Hepatocyte (in vitro differentiated cells): ENCODE data around the gene GCDH. TPM values are rescaled to one million over a fixed set of nuclear protein-coding genes. Genes with fewer than 3 reads are reported as not detected.

Experiments used
- DNase-seq: peaks from one replicate; pipeline ENCODE4 v3.0.0-alpha.2; 2016; ENCODE audit warnings: low spot score
- H2AFZ ChIP-seq: fragments of 200-600 bp; sonication (generic); 2 replicates; pipeline ENCODE4 v1.6.0; 2016; ENCODE audit warnings: antibody characterized with exemption, mild to moderate bottlenecking
- H3K27ac ChIP-seq: fragments of 200-600 bp; sonication (generic); 2 replicates; pipeline ENCODE4 v1.5.1; 2016; ENCODE audit warnings: mild to moderate bottlenecking
- H3K27me3 ChIP-seq: fragments of 200-600 bp; sonication (generic); 2 replicates; pipeline ENCODE4 v1.6.1; 2016
- H3K36me3 ChIP-seq: fragments of 200-600 bp; sonication (generic); replicated peaks from 2 replicates; pipeline ENCODE4 v1.5.1; 2016; ENCODE audit warnings: low read depth; ENCODE audit not compliant: insufficient read depth
- H3K4me1 ChIP-seq: fragments of 200-600 bp; sonication (generic); 2 replicates; pipeline ENCODE4 v1.5.1; 2016; ENCODE audit warnings: mild to moderate bottlenecking, moderate library complexity; ENCODE audit not compliant: insufficient read depth
- H3K4me2 ChIP-seq: fragments of 200-600 bp; sonication (generic); 2 replicates; pipeline ENCODE4 v1.6.0; 2016
- H3K4me3 ChIP-seq: fragments of 200-600 bp; sonication (generic); 2 replicates; pipeline ENCODE4 v1.5.1; 2016; ENCODE audit warnings: mild to moderate bottlenecking
- H3K79me2 ChIP-seq: fragments of 200-600 bp; sonication (generic); 2 replicates; pipeline ENCODE4 v1.6.0; 2017; ENCODE audit warnings: mild to moderate bottlenecking
- H3K9me2 ChIP-seq: fragments of 200-600 bp; sonication (generic); replicated peaks from 2 replicates; pipeline ENCODE4 v1.6.0; 2017; ENCODE audit warnings: mild to moderate bottlenecking; ENCODE audit not compliant: insufficient read depth
- H3K9me3 ChIP-seq: fragments of 200-600 bp; sonication (generic); 2 replicates; pipeline ENCODE4 v1.5.1; 2016; ENCODE audit warnings: low read depth, mild to moderate bottlenecking
- H4K20me1 ChIP-seq: fragments of 200-600 bp; sonication (generic); 2 replicates; pipeline ENCODE4 v1.6.0; 2016; ENCODE audit warnings: mild to moderate bottlenecking; ENCODE audit not compliant: insufficient read depth, poor library complexity, severe bottlenecking
- EZH2 ChIP-seq: fragments of 200-600 bp; sonication (generic); IDR thresholded peaks from 2 replicates; pipeline ENCODE4 v1.6.1; 2016; ENCODE audit warnings: antibody characterized with exemption, mild to moderate bottlenecking, borderline replicate concordance
- EZH2phosphoT487 ChIP-seq: fragments of 200-600 bp; sonication (generic); IDR thresholded peaks from one replicate; pipeline ENCODE4 v1.6.1; 2018; ENCODE audit warnings: antibody characterized with exemption, mild to moderate bottlenecking, low read depth, moderate library complexity; ENCODE audit not compliant: unreplicated experiment, severe bottlenecking
- WGBS: methylation state at CpG from one replicate; pipeline ENCODE4 v1.1.6; 2016; ENCODE audit warnings: low lambda C conversion rate; ENCODE audit errors: missing lambda C conversion rate; 5-methylcytosine and 5-hydroxymethylcytosine counted together
- polyA plus RNA-seq: library from polyadenylated mRNA; unstranded; fragments of >200 nt; fragmentation: Nextera tagmentation; extraction: Ambion mirVana; gene quantifications from 2 replicates; pipeline ENCODE4 v1.2.1, GENCODE V29; 2016
- total RNA-seq: library from RNA; depleted of rRNA; stranded (reverse); fragments of >200 nt; gene quantifications from 2 replicates; pipeline ENCODE4 v1.2.3, GENCODE V29; 2014
- TF ChIP-seq, protein P1 (sequence below): fragments of 200-600 bp; sonication (generic); IDR thresholded peaks from 2 replicates; pipeline ENCODE4 v1.5.1; 2016; ENCODE audit warnings: antibody characterized with exemption, mild to moderate bottlenecking; ENCODE audit not compliant: poor library complexity

GCDH gene
- total and polyA plus RNA-seq, 2 experiments from 2014 or later, result 23.4 to 31.7 TPM

DNA sequence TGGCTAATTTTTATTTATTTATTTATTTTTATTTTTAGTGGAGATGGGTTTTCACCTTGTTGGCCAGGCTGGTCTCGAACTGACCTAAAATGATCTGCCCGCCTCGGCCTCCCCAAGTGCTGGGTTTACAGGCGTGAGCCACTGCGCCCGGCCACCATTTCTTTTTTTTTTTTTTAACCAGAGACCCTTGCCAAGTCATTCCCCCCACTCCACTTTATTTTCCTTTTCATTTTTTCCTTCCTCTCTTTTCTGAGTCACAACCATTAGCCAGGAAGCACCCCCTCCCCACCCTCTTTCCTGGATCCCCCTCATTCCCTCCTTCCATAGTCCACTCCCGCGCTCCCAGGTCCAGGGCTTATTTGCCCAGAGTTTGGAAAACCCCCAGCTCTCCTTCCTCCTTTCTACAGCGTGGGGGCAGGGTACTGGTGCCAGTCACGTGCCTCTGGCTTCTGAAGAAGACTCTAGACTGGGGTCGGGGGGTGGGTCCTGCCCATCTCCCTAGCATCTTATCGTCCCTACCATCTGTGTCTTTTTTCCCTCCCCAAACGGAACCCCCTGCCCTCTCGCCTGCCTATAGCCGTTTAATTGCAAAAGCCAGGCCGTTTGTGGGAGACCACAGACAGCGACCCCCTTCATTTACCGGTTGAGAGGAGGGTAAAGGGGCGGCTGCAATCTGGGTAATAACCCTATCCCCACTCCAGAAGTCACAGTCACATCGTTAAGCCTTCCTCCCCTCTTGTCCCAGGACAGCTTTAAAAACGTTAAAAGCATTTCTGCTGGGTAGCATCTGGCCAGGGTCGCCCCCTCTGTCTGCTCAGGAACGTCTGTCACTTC is 46.4 kb downstream of the GCDH start:
- H3K9me3 ChIP-seq, result no peaks in the 10 kb centered on the region
- H3K27ac ChIP-seq, result peak overlapping the region; percentile 30
- no peaks in the 10 kb centered on the region for H3K27me3 ChIP-seq
- peaks cover 50% of the 10 kb centered on the region for H3K79me2 ChIP-seq
- no peak for TF ChIP-seq EZH2
- TF ChIP-seq, protein P1, sequence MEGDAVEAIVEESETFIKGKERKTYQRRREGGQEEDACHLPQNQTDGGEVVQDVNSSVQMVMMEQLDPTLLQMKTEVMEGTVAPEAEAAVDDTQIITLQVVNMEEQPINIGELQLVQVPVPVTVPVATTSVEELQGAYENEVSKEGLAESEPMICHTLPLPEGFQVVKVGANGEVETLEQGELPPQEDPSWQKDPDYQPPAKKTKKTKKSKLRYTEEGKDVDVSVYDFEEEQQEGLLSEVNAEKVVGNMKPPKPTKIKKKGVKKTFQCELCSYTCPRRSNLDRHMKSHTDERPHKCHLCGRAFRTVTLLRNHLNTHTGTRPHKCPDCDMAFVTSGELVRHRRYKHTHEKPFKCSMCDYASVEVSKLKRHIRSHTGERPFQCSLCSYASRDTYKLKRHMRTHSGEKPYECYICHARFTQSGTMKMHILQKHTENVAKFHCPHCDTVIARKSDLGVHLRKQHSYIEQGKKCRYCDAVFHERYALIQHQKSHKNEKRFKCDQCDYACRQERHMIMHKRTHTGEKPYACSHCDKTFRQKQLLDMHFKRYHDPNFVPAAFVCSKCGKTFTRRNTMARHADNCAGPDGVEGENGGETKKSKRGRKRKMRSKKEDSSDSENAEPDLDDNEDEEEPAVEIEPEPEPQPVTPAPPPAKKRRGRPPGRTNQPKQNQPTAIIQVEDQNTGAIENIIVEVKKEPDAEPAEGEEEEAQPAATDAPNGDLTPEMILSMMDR, result no peak
- TF ChIP-seq EZH2phosphoT487, result no peak
- peak overlapping the region; percentile 17 for H3K4me3 ChIP-seq
- peak overlapping the region; percentile 53 for H2AFZ ChIP-seq
- H3K4me2 ChIP-seq, result peak overlapping the region; percentile 83
- 32% methylated on average over 23 of the region's 23 CpGs for WGBS
- peaks cover 31% of the 10 kb centered on the region for H3K4me1 ChIP-seq
- no peaks in the 10 kb centered on the region for H3K36me3 ChIP-seq
- peak; percentile 60 for DNase-seq
- peaks cover 28% of the 10 kb centered on the region for H4K20me1 ChIP-seq
- no peaks in the 10 kb centered on the region for H3K9me2 ChIP-seq

DNA sequence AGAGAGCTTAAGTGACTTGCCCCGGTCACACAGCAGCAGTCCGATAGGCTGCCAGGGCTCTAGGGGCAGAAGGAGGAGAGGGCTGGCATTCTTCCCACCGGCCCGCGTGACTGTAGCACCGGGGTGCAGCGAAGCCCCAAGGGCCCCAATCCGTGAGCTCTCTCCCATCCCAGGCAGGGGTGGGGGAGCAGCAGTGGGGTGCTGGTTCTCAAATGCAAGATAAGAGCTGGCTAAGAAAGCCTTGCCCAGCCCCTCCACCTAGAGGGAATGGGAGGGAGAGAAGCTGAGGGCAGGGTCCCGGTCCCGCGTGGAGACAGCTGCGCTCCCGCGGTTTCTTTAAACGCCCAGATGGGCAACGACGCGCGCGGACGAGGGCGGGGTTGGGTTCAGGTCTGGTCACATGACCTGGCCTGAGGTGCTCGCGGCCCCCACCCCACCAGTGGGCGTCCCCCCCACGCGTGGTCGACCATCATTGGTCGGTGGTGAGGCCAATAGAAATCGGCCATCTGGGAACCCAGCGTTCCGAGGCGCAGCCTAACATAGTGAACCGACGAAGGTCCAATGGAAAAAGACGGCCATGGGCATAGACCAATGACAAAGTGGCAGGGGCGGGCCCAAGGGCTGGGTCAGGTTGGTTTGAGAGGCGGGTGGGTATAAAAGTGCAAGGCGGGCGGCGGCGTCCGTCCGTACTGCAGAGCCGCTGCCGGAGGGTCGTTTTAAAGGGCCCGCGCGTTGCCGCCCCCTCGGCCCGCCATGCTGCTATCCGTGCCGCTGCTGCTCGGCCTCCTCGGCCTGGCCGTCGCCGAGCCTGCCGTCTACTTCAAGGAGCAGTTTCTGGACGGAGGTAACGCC is 47.2 kb downstream of the GCDH start, which contains the start of gene CALR:
TSS of gene CALR (plus strand) at position 683 of the 852 bp plus-strand sequence. CDS start at position 754, 71 bp downstream.
- peak; percentile 99 for DNase-seq
- Histone ChIP-seq H3K9me2 (no peaks in the 10 kb centered on the region), H2AFZ (peak within 1 kb of the TSS; percentile 53), H3K27ac (peak within 1 kb of the TSS; percentile 81), H3K4me2 (peak within 1 kb of the TSS; percentile 90), H4K20me1 (peaks cover 30% of the 10 kb centered on the region), H3K36me3 (no peaks in the 10 kb centered on the region), H3K9me3 (no peaks in the 10 kb centered on the region), H3K4me3 (peak within 1 kb of the TSS; percentile 56), H3K79me2 (peaks cover 46% of the 10 kb centered on the region), H3K4me1 (peaks cover 36% of the 10 kb centered on the region), H3K27me3 (no peaks in the 10 kb centered on the region)
- under 1% methylated on average over 49 of the region's 63 CpGs for WGBS
- TF ChIP-seq EZH2phosphoT487 (no peak), EZH2 (no peak)
- TF ChIP-seq, protein P1, result no peak

DNA sequence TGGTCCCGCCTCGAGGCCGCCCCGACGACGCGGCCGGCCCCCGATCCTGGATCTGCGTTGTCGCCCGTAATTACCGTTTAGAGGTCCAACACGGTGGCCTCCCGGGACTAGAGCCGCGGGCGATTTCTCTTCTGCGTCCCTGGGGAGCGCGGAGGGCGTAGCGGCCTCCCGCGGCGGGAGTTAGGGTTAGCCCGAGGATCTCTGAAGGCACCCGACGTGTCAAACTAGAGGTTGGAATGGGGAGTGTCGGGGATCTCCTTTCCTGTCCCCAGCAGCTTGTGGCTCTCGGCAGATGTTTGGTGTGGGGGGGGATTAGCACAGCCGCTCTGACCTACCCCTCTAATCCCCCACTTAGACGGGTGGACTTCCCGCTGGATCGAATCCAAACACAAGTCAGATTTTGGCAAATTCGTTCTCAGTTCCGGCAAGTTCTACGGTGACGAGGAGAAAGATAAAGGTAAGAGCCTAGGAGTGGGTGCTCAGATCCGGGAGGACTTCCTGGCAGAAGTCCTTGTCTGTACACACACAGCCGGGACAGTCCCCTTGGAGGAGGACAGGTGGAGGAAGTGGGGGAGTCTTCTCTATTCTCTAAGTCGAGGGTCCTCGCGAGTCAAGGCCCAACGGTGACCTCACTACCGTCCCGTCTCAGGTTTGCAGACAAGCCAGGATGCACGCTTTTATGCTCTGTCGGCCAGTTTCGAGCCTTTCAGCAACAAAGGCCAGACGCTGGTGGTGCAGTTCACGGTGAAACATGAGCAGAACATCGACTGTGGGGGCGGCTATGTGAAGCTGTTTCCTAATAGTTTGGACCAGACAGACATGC is 48.0 kb downstream of the GCDH start:
- Histone ChIP-seq H3K27me3 (no peaks in the 10 kb centered on the region), H3K27ac (peak overlapping the region; percentile 81), H3K4me3 (peak overlapping the region; percentile 56), H2AFZ (no peak overlapping the region), H4K20me1 (peaks cover 36% of the 10 kb centered on the region), H3K4me2 (peak overlapping the region; percentile 90), H3K36me3 (no peaks in the 10 kb centered on the region), H3K9me3 (no peaks in the 10 kb centered on the region), H3K4me1 (peaks cover 43% of the 10 kb centered on the region), H3K79me2 (peaks cover 48% of the 10 kb centered on the region), H3K9me2 (no peaks in the 10 kb centered on the region)
- no peak for TF ChIP-seq EZH2phosphoT487
- TF ChIP-seq, protein P1, result peak; percentile 17
- WGBS, result 1% methylated on average over 54 of the region's 54 CpGs
- peak; percentile 65 for DNase-seq
